NCI-H226 (cell line): ENCODE data around the gene PSMB10.
A peak's percentile ranks its signal among the peaks of the same experiment; 100 is the strongest.

ENCODE experiments used
- DNase-seq: peaks from one replicate; pipeline ENCODE4 v3.0.0-alpha.2; 2015

PSMB10 gene

DNA sequence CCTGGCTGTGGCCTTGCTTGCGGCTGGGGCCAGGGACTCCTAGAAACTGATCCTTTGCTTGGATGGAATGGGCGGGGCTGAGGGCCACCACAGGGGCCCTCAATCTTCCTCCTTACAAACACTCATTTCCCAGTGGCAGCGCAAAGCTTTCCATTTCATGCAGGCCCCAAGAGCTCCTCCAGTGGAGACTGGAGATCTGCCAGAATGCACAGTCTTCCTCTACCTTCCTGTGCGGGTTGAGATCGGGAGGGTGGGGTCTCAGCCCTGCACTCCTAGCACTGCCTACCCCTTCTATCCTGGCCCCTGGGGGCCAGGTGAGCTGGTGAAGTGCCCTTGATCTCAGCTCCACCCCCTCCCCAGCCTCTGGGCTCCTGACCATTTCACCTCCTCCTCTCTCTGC is 50.3 kb downstream of the PSMB10 start:
- no peak for DNase-seq

DNA sequence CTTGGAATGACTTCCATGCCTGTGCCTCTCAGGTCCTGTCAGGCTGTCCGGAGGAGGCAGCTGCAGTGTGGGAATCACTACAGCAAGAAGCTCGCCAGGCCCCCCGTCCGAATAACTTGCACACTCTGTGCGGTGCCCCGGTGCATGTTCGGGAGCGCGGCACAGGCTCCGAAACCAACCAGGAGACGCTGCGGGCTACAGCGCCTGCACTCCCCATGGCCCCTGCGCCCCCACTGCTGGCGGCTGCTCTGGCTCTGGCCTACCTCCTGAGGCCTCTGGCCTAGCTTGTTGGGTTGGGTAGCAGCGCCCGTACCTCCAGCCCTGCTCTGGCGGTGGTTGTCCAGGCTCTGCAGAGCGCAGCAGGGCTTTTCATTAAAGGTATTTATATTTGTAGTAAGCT is 50.7 kb downstream of the PSMB10 start:
- DNase-seq: no peak

DNA sequence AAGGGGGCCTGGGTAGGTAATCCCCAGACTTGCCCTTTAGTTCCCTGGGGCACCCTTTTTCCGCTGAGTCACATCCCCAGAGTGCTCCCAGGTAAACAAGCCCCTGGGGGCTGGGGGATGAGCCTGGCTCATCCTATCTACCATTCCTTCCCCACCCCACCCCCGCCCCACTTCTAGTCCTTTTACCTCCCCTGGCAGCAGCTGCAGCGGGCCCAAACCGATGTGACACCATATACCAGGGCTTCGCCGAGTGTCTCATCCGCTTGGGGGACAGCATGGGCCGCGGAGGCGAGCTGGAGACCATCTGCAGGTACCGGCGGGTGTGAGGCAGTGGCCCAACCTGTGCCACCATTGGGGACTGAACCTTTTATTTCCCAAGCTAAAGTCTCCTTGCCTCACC is 51.1 kb downstream of the PSMB10 start:
- DNase-seq: no peak

DNA sequence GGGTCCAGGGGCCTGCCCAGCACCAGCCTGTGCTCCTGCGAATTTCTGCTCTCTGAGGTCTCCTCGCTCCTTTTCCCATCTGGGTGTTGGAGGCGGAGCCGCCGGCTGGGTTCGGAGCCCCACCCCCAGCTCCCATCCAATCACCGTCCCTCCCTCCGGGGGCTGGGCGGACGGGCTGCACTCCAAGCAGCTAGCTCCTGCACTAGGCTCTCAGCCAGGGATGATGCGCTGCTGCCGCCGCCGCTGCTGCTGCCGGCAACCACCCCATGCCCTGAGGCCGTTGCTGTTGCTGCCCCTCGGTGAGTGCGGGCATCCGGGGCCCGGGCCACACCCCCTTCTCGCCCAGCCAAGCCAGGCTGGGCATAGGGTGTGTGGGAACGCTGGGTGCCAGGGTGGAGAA is 52.0 kb downstream of the PSMB10 start, which contains the start of gene NRN1L:
Gene NRN1L (plus strand): TSS at position 202 of the 400 bp plus-strand sequence. CDS start 19 bp downstream, at position 221.
- DNase-seq: peak; percentile 94
